Common myeloid progenitor, CD34-positive (primary cell): ENCODE results near the gene PDE4D.
A peak's percentile ranks its signal among the peaks of the same experiment; 100 is the strongest.

Source experiments
- CTCF ChIA-PET: fragments of 350-600 bp; sonication (Branson Sonifier 250); formaldehyde crosslinking; loops from one replicate; lab custom pipeline; 2021; ENCODE audit warnings: antibody characterized with exemption; lab: Charles Lee
- POLR2A ChIA-PET: fragments of 350-600 bp; sonication (Branson Sonifier 250); formaldehyde crosslinking; loops from one replicate; lab custom pipeline; 2021; ENCODE audit warnings: antibody characterized with exemption; lab: Charles Lee
- DNase-seq, 3 donors: peaks; one replicate each; pipeline versions ENCODE4 v3.0.0 to v3.0.0-alpha.2; 2013
- H3K27ac ChIP-seq, 2 experiments: 1 replicate in 1 of 2; 2 replicates in 1 of 2; pipeline ENCODE4 v1.7.0; 2013; ENCODE audit warnings: inconsistent platforms in 2 of 2, low read length in 2 of 2, mild to moderate bottlenecking in 2 of 2, low read depth in 1 of 2, moderate library complexity in 1 of 2; ENCODE audit not compliant: severe bottlenecking in 2 of 2, insufficient read depth in 1 of 2, poor library complexity in 1 of 2
- H3K27me3 ChIP-seq, 5 experiments: replicated peaks in 2 of 5; 1 replicate in 3 of 5; 2 replicates in 2 of 5; pipeline versions ENCODE4 v1.6.1 to v1.7.0; 2013; ENCODE audit warnings: low read length in 4 of 5, mild to moderate bottlenecking in 2 of 5, moderate library complexity in 2 of 5, inconsistent platforms in 1 of 5; ENCODE audit not compliant: insufficient read depth in 5 of 5, control insufficient read depth in 4 of 5
- H3K36me3 ChIP-seq, 4 experiments: 1 replicate in 2 of 4; 2 replicates in 2 of 4; pipeline versions ENCODE4 v1.6.1 to v1.7.0; 2013; ENCODE audit warnings: low read length in 3 of 4, control low read depth in 1 of 4, mild to moderate bottlenecking in 1 of 4; ENCODE audit not compliant: control insufficient read depth in 4 of 4, insufficient read depth in 4 of 4
- H3K4me1 ChIP-seq, 4 experiments: 1 replicate in 3 of 4; 2 replicates in 1 of 4; pipeline versions ENCODE4 v1.6.1 to v1.7.1; 2013; ENCODE audit warnings: low read length in 3 of 4, mild to moderate bottlenecking in 3 of 4, control low read depth in 1 of 4, inconsistent platforms in 1 of 4, moderate library complexity in 1 of 4; ENCODE audit not compliant: control insufficient read depth in 4 of 4, insufficient read depth in 4 of 4; ENCODE audit errors: control extremely low read depth in 1 of 4
- H3K4me3 ChIP-seq, 7 experiments: 1 replicate in 4 of 7; 2 replicates in 3 of 7; pipeline versions ENCODE4 v1.5.1 to v1.7.0; 2013; ENCODE audit warnings: mild to moderate bottlenecking in 7 of 7, low read length in 6 of 7, moderate library complexity in 6 of 7, inconsistent platforms in 2 of 7, low read depth in 2 of 7, control low read depth in 1 of 7; ENCODE audit not compliant: insufficient read depth in 4 of 7, control insufficient read depth in 1 of 7; ENCODE audit errors: extremely low read depth in 1 of 7
- H3K9me3 ChIP-seq, 5 experiments: 1 replicate in 4 of 5; 2 replicates in 1 of 5; pipeline versions ENCODE4 v1.6.1 to v1.7.1; 2013; ENCODE audit warnings: low read length in 4 of 5, mild to moderate bottlenecking in 2 of 5, inconsistent platforms in 1 of 5, low read depth in 1 of 5, moderate library complexity in 1 of 5; ENCODE audit not compliant: control insufficient read depth in 4 of 5, insufficient read depth in 2 of 5; ENCODE audit errors: control extremely low read depth in 1 of 5
- WGBS: methylation state at CpG from one replicate; pipeline ENCODE4 v1.1.5; 2013; ENCODE audit not compliant: insufficient coverage; 5-methylcytosine and 5-hydroxymethylcytosine counted together

PDE4D gene

GRCh38 chr5:59037041-59037440 is 856.5 kb downstream of the PDE4D start:
- H3K27me3 ChIP-seq: no peaks in the 10 kb centered on the region
- WGBS: no CpG with 5 or more reads among the region's 2 CpGs
- peaks cover 0 to 2% (median 0%) of the 10 kb centered on the region in 4 experiments for H3K36me3 ChIP-seq
- ChIA-PET POLR2A (no interaction called here), CTCF (interaction anchor here (0.8 to 6.7 kb wide), 5 partner anchors 9 to 138 kb away, joined by 3 to 55 read pairs (median 3); no protein-coding TSS in a partner anchor)
- peaks cover 28 to 62% (median 45%) of the 10 kb centered on the region in 4 experiments for H3K4me1 ChIP-seq
- H3K4me3 ChIP-seq: peak overlapping the region in 6 of 7 experiments; percentile 13 to 98 (median 95)
- H3K27ac ChIP-seq: peak overlapping the region in 1 of 2 experiments; percentile 90
- DNase-seq: no peak
- H3K9me3 ChIP-seq: no peaks in the 10 kb centered on the region

DNA sequence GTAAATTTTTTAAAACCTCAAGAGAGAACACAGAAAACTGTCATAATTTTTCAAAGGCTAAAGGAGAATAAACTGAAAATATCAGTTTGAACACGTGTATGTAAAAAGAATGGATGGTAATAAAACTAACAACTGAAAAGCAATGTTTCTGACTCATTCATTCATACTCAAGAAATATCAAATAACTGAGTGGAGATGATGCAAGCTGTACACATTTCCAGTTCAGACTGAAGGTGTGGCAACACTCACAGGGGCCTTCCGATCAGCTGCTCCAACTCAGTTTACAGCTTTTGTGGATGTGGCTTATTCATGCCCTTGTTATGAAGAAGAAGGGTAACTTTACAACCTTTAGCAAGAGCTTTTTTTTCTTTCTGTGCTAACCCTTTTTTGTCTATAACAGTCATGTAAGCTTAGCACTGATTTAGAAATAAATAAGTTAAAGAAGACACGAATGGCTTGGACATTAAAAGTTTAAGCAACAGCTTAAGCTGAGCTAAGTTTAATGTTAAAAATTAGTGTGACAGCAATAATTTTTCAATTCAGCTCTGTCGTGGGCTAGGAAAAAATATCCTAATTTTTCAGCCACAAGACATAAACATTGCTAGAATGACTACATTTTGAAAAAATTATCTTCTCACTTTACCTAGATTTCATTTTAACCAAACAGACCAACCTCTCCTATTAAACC is 857.1 kb downstream of the PDE4D start:
- Histone ChIP-seq H3K4me1 (peaks cover 27 to 55% (median 41%) of the 10 kb centered on the region in 4 experiments), H3K27me3 (no peaks in the 10 kb centered on the region), H3K9me3 (no peaks in the 10 kb centered on the region), H3K27ac (no peak overlapping the region), H3K4me3 (peak overlapping the region in 4 of 7 experiments; percentile 11 to 98 (median 96)), H3K36me3 (peaks cover 0 to 2% (median 0%) of the 10 kb centered on the region in 4 experiments)
- CTCF ChIA-PET: interaction anchor here (0.8 to 6.7 kb wide), 6 partner anchors 8 to 138 kb away, joined by 3 to 55 read pairs (median 4); no protein-coding TSS in a partner anchor
- 33% methylated on average over 1 of the region's 4 CpGs for WGBS
- POLR2A ChIA-PET: no interaction called here
- DNase-seq: peak in 2 of 3 donors; percentile 54 to 69

DNA sequence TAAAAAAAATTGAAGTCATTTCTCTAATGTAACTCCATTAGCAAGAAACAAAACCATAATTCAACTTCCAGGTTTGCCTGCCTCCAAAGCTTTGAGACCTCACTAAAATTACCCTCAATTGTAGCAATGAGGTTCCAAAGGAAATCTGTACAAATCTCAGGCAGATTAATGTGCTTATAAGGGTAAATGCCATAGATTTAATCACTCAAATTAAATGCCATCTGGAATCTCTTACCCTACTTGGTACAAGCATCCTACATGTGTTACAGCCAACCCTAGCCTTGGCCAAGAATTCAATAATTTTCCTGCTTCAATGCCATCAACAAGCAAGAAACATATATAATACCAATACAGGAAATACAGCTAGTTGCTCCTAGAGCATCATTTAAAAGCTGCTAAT is 857.8 kb downstream of the PDE4D start:
- ChIA-PET CTCF (interaction anchor here (0.6 to 6.7 kb wide), 8 partner anchors 8 to 139 kb away, joined by 3 to 55 read pairs (median 4); no protein-coding TSS in a partner anchor), POLR2A (no interaction called here)
- Histone ChIP-seq H3K4me1 (peaks cover 26 to 48% (median 37%) of the 10 kb centered on the region in 4 experiments), H3K27ac (no peak overlapping the region), H3K27me3 (no peaks in the 10 kb centered on the region), H3K36me3 (peaks cover 0 to 3% (median 2%) of the 10 kb centered on the region in 4 experiments), H3K9me3 (no peaks in the 10 kb centered on the region), H3K4me3 (peak overlapping the region in 4 of 7 experiments; percentile 9 to 97 (median 74))
- DNase-seq: no peak

- WGBS: 100% methylated on average over 1 of the region's 3 CpGs
- Histone ChIP-seq H3K4me3 (peak overlapping the region in 2 of 7 experiments; percentile 3 to 19), H3K4me1 (peaks cover 21 to 40% (median 31%) of the 10 kb centered on the region in 4 experiments), H3K27me3 (no peaks in the 10 kb centered on the region), H3K9me3 (peaks cover 0 to 5% (median 0%) of the 10 kb centered on the region in 5 experiments), H3K36me3 (peaks cover 0 to 10% (median 3%) of the 10 kb centered on the region in 4 experiments), H3K27ac (peak overlapping the region in 1 of 2 experiments; percentile 8)
- peak; percentile 37 to 71 (median 66) for DNase-seq
- POLR2A ChIA-PET: no interaction called here
- CTCF ChIA-PET: interaction anchor here (0.7 to 6.7 kb wide), 9 partner anchors 9 to 148 kb away, joined by 3 to 55 read pairs (median 3); no protein-coding TSS in a partner anchor
Observed at GRCh38 chr5:59034498-59035186, 858.9 kb downstream of the PDE4D start.

- ChIA-PET POLR2A (interaction anchor here (0.7 kb wide), 1 partner anchor 263 kb away, joined by 4 read pairs; no protein-coding TSS in a partner anchor), CTCF (interaction anchor here (0.7 to 1.3 kb wide), 3 partner anchors 9 to 147 kb away, joined by 3 to 4 read pairs (median 4); no protein-coding TSS in a partner anchor)
- no peaks in the 10 kb centered on the region for H3K4me1 ChIP-seq
- H3K27me3 ChIP-seq: no peaks in the 10 kb centered on the region
- peaks cover 0 to 34% (median 16%) of the 10 kb centered on the region in 4 experiments for H3K36me3 ChIP-seq
- peaks cover 0 to 15% (median 5%) of the 10 kb centered on the region in 5 experiments for H3K9me3 ChIP-seq
- no peak overlapping the region for H3K27ac ChIP-seq
- no peak overlapping the region for H3K4me3 ChIP-seq
- DNase-seq: no peak
- 86% methylated on average over 1 of the region's 6 CpGs for WGBS
Observed at GRCh38 chr5:59027145-59027907, 866.2 kb downstream of the PDE4D start.

DNA sequence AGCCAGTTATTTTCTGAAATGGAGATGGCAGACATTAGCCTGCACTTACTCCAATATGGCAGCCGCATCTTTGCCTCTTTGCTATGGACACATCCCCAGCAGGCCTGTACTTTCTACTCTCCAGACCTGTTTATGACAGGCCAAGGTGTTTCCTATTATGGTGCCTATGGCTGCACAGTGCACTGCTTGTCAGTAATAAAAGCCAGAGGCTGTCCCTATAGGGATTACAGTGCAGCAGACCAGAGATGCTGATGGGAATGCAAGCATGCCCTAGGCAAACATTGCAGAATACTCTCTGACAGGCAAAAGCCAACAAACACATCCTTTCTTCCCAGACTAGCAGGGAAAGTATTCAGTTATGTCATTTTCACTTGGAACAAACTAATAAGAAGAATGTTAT is 867.8 kb downstream of the PDE4D start:
- ChIA-PET CTCF (interaction anchor here (0.9 to 1.4 kb wide), 2 partner anchors 8 to 11 kb away, joined by 3 to 4 read pairs; no protein-coding TSS in a partner anchor), POLR2A (no interaction called here)
- no peaks in the 10 kb centered on the region for H3K27me3 ChIP-seq
- no peak overlapping the region for H3K27ac ChIP-seq
- H3K9me3 ChIP-seq: peaks cover 0 to 15% (median 5%) of the 10 kb centered on the region in 5 experiments
- H3K4me3 ChIP-seq: no peak overlapping the region
- 100% methylated on average over 1 of the region's 1 CpG for WGBS
- DNase-seq: no peak
- no peaks in the 10 kb centered on the region for H3K4me1 ChIP-seq
- peaks cover 0 to 31% (median 18%) of the 10 kb centered on the region in 4 experiments for H3K36me3 ChIP-seq
